Memory B cell (primary cell): ENCODE results near the gene SPON1.
"Not testable (repeated sequence)": the region's sequence is repeated elsewhere in the genome, so short reads cannot be mapped to it uniquely, and the experiment has no call there.

ENCODE experiments used
- ATAC-seq: fragments of 150-1000 bp; cut with Tn5 transposase; 2 replicates; pipeline ENCODE4 v1.10.0; 2021; ENCODE audit warnings: low read depth, mild to moderate bottlenecking, moderate library complexity
- DNase-seq, 2 donors: peaks; one replicate each; pipeline ENCODE4 v3.0.0; 2022; ENCODE audit warnings: low spot score in 2 of 2
- H3K27ac Mint-ChIP-seq: one replicate; pipeline ENCODE4 v1.8.0; 2022; ENCODE audit warnings: mild to moderate bottlenecking, moderate library complexity, mixed read lengths
- H3K27me3 Mint-ChIP-seq: one replicate; pipeline ENCODE4 v1.8.0; 2022; ENCODE audit warnings: mixed read lengths
- H3K36me3 Mint-ChIP-seq: one replicate; pipeline ENCODE4 v1.8.0; 2022; ENCODE audit warnings: mild to moderate bottlenecking, mixed read lengths
- H3K4me1 Mint-ChIP-seq: one replicate; pipeline ENCODE4 v1.8.0; 2022; ENCODE audit warnings: mixed read lengths
- H3K4me3 Mint-ChIP-seq: one replicate; pipeline ENCODE4 v1.8.0; 2022; ENCODE audit warnings: mild to moderate bottlenecking, moderate library complexity, mixed read lengths
- H3K9me3 Mint-ChIP-seq: one replicate; pipeline ENCODE4 v1.8.0; 2022; ENCODE audit warnings: mixed read lengths

Gene SPON1

DNA sequence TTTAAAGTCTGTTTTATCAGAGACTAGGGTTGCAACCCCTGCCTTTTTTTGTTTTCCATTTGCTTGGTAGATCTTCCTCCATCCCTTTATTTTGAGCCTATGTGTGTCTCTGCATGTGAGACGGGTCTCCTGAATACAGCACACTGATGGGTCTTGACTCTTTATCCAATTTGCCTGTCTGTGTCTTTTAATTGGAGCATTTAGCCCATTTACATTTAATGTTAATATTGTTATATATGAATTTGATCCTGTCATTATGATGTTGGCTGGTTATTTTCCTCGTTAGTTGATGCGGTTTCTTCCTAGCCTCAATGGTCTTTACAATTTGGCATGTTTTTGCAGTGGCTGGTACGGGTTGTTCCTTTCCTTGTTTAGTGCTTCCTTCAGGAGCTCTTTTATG is 25.4 kb upstream of the SPON1 start:
- H3K4me3 Mint-ChIP-seq, DNase-seq, ATAC-seq, H3K36me3 Mint-ChIP-seq, H3K27me3 Mint-ChIP-seq, H3K9me3 Mint-ChIP-seq, H3K27ac Mint-ChIP-seq: not testable (repeated sequence)
- H3K4me1 Mint-ChIP-seq = peaks cover 12% of the 10 kb centered on the region

DNA sequence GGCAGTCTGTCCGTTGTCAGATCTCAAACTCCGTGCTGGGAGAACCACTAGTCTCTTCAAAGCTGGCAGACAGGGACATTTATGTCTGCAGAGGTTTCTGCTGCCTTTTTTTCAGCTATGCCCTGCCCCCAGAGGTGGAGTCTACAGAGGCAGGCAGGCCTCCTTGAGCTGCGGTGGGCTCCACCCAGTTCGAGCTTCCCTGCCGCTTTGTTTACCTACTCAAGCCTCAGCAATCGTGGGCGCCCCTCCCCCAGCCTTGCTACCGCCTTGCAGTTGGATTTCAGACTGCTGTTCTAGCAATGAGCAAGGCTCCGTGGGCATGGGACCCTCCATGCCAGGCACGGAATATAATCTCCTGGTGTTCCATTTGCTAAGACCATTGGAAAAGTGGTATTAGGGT is 23.7 kb upstream of the SPON1 start:
- DNase-seq, H3K9me3 Mint-ChIP-seq, H3K4me3 Mint-ChIP-seq, H3K27ac Mint-ChIP-seq, ATAC-seq, H3K27me3 Mint-ChIP-seq, H3K36me3 Mint-ChIP-seq: not testable (repeated sequence)
- H3K4me1 Mint-ChIP-seq = peaks cover 12% of the 10 kb centered on the region

DNA sequence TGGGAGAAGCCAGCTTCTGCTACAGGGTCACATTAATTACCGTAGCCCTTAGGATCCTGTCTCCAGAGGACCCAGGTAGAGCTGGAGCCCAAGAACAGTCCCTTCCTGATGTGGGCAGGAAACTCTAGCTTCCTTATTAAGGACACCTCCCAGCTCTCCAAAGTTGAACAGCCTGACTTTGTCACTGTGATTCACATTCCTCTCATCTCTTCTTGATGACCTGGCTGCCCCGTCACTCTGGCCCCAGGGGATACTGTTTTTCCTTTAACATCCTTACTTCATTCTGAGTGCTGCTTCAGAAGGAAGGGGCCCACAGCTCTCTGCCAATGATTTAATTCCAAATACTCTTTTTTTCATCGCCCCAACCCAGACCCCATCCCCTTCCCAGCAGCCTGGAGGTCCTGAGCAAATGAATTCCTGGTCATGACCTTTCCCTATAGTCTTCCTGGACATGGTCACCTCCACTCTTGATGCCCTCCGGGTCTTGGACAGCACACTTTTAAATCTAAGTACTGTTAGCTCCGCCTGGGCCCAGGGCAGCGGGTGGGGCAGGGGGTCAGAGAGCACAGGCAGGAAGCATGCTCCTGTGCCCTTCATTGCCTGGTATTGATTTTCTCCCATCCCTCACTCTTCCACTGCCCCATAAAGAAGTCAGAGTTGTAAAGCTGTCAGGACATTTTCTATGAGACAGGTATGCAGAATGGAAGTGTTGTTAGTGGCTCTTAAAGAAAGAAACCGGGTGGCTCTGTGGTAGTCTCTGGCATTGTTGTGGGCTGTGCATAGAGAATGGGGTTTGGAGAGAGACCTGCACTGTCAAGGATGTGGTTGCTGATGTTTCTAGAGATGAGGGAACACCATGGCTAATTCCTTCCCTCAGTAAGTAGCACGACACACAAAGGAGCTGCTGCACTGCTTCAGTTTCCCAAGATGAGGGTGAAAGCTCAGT is 22.3 kb upstream of the SPON1 start:
- Mint-ChIP-seq H3K27me3 (peaks cover 7% of the 10 kb centered on the region), H3K4me3 (no peak overlapping the region), H3K9me3 (peaks cover 4% of the 10 kb centered on the region), H3K27ac (no peak overlapping the region), H3K4me1 (peaks cover 6% of the 10 kb centered on the region), H3K36me3 (peaks cover 3% of the 10 kb centered on the region)
- no peak for DNase-seq
- ATAC-seq = no peak

DNA sequence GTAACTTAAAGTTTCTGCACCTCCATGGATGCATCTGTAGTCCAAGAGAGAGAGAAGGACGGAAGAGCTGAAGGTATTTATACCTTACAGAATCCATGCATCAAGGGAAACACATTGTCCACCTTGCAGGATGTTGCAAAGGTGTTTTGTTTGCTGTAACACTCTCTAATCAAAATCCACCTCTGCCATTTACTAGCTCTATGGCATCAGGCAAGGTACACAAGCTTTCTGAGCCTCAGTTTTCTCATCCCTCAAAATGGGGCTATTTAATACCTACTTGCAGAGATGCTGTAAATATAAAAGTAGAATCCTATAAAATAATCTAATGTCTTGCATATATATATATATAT is 21.6 kb upstream of the SPON1 start:
- H3K36me3 Mint-ChIP-seq = peaks cover 3% of the 10 kb centered on the region
- no peak overlapping the region for H3K27ac Mint-ChIP-seq
- no peak for ATAC-seq
- peaks cover 3% of the 10 kb centered on the region for H3K4me1 Mint-ChIP-seq
- peaks cover 9% of the 10 kb centered on the region for H3K27me3 Mint-ChIP-seq
- H3K9me3 Mint-ChIP-seq = peaks cover 4% of the 10 kb centered on the region
- no peak for DNase-seq
- no peak overlapping the region for H3K4me3 Mint-ChIP-seq

DNA sequence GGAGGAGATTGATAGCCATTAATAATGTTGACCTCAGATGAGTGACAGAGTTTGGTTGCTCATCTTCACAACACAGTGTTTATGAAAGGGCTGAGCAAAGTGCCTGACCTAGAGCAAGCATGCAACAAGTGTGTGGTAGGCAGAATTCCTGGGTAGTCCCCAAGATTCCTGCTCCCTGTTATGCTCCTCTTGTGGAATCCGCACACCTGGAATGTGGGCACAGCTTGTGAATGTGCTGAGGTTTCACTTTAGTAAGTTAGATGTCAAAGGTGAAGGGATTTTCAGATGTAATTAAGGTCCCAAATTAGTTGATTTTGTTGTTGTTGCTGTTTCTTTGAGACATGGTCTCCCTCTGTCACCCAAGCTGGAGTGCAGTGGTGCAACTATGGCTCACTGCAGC is 20.7 kb upstream of the SPON1 start:
- peaks cover 3% of the 10 kb centered on the region for H3K4me1 Mint-ChIP-seq
- H3K27ac Mint-ChIP-seq = no peak overlapping the region
- H3K9me3 Mint-ChIP-seq = peaks cover 4% of the 10 kb centered on the region
- H3K36me3 Mint-ChIP-seq = peaks cover 2% of the 10 kb centered on the region
- H3K27me3 Mint-ChIP-seq = peaks cover 9% of the 10 kb centered on the region
- no peak for DNase-seq
- H3K4me3 Mint-ChIP-seq = no peak overlapping the region
- no peak for ATAC-seq

DNA sequence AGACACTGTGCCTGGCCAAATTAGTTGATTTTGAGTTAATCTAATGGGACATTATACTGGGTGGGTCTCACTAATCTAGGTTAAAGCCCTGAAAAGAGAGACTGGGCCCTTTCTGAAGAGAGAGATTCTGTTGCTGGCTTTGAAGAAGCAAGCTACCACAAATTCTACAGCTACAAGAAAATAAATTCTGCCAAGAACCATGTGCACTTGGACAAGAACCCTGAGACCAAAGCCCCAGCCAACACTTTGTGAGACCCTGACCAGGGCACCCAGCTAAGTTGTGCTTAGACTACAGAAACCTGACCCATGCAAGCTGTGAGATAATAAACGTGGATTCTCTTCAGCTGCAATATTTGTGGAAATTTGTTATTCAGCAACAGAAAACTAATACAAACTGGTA is 20.1 kb upstream of the SPON1 start:
- Mint-ChIP-seq H3K27ac (no peak overlapping the region), H3K36me3 (peaks cover 2% of the 10 kb centered on the region), H3K4me1 (peaks cover 3% of the 10 kb centered on the region), H3K9me3 (peaks cover 1% of the 10 kb centered on the region), H3K4me3 (no peak overlapping the region), H3K27me3 (peaks cover 11% of the 10 kb centered on the region)
- no peak for ATAC-seq
- DNase-seq = no peak

DNA sequence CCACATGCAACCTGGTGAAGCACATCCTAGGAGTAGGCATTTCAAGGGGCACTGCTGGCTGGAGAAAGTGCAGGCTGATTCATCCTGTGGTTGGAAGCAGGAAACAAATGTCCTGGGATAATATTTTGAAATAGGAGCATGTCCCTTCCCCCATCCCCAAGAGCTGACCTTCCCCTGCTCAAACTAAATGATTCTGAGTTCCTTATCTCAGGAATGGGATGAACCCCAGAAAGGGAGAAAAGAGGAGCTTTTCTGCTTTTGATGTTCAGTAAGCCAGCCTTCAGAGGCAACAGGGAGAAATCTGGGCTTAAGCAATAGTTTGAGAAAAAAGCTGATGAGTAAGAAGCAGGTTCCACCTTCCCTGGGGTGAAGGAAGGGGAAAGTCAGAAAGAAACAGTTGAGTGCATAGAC is 19.5 kb upstream of the SPON1 start:
- Mint-ChIP-seq H3K27ac (no peak overlapping the region), H3K36me3 (no peaks in the 10 kb centered on the region), H3K4me1 (peaks cover 3% of the 10 kb centered on the region), H3K27me3 (peaks cover 10% of the 10 kb centered on the region), H3K9me3 (peaks cover under 1% of the 10 kb centered on the region), H3K4me3 (no peak overlapping the region)
- ATAC-seq (no peak), DNase-seq (no peak)

DNA sequence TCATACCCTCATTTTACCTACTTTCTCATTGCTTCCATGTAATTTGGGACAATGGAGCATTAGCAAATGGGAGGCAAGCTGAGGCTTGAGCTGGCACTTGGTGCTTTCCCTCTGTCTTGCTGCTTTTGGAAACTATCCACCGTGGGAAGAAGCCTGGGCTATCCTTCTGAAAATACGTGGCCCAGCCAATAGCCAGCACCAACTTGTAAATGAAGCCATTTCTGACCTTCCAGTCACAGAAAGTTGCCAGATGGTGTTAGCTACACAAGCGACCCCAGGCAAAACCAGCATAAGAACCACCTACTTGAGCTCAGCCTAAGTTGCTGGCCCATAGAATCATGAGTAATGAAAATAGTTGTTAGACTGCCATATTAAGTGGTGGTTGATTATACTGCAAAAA is 18.5 kb upstream of the SPON1 start:
- Mint-ChIP-seq H3K4me3 (no peak overlapping the region), H3K27me3 (peaks cover 14% of the 10 kb centered on the region), H3K4me1 (peaks cover 3% of the 10 kb centered on the region), H3K36me3 (no peaks in the 10 kb centered on the region), H3K27ac (no peak overlapping the region), H3K9me3 (no peaks in the 10 kb centered on the region)
- no peak for DNase-seq
- ATAC-seq = no peak

DNA sequence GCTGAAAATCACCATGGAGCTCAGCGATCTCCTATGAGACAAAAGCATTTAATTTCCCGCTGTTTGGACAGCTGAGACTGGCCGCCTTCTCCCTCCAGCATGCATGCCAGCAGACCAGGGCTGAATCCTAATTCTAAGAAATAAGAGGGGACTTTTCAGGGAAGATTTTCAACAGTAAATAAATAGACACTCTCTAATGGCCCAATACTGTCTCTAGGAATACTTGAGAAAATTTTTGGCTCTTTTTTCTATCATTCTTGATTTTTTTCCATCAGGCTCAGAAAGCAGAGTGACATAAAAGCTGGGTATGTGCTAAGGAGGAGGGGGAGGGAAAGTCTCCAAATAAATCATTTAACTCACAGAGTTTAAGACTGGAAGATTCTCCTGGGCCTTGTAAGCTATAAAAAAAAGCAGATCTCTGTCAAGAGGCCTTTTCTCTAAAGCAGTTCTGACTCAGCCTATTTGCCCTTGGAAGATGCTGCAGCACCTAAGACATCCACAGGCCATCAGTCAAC is 17.6 kb upstream of the SPON1 start:
- H3K9me3 Mint-ChIP-seq = no peaks in the 10 kb centered on the region
- H3K4me3 Mint-ChIP-seq = no peak overlapping the region
- H3K27me3 Mint-ChIP-seq = peaks cover 14% of the 10 kb centered on the region
- H3K4me1 Mint-ChIP-seq = peaks cover 3% of the 10 kb centered on the region
- H3K27ac Mint-ChIP-seq = no peak overlapping the region
- no peaks in the 10 kb centered on the region for H3K36me3 Mint-ChIP-seq
- no peak for ATAC-seq
- no peak for DNase-seq

DNA sequence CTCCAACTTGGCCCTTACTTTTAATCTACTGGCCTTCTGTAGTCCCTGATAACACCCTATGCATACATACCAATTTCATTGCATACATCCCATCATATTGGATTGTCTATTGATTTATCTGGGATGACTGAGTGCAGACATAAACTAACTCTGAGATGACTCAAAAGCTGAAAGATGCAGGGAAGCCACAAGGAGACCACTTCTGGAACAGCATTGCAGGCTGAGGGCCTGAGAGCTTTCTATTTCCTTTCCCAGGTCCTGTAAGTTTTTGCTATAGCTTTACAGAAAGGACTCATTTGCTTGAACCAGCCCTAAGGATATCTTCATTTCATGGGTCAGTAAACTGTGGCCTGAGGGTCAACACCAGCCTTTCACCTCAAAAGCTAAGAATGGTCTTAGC is 15.1 kb upstream of the SPON1 start:
- H3K27ac Mint-ChIP-seq = no peak overlapping the region
- no peak for ATAC-seq
- H3K4me1 Mint-ChIP-seq = no peaks in the 10 kb centered on the region
- no peaks in the 10 kb centered on the region for H3K36me3 Mint-ChIP-seq
- H3K9me3 Mint-ChIP-seq = no peaks in the 10 kb centered on the region
- H3K27me3 Mint-ChIP-seq = peaks cover 12% of the 10 kb centered on the region
- no peak overlapping the region for H3K4me3 Mint-ChIP-seq
- DNase-seq = no peak

DNA sequence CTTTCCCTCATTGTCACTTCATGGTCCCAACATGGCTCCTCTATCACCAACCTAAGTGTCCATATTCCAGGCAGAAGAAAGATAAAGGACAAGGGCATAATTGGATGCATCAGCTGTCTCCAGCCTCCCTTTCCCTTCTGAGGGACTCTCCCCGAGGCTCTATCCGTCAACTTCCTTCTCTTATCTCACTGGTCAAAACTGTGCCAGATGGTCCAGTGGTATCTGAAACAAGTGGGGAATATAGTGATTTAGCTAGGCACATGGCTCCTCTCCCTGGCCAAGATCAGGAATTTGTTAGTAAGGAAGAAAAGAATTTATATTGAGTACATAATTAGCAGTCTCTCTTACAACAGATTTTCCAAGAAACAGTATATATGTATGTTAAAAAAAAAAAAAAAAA is 12.6 kb upstream of the SPON1 start:
- no peaks in the 10 kb centered on the region for H3K4me1 Mint-ChIP-seq
- no peak overlapping the region for H3K27ac Mint-ChIP-seq
- H3K4me3 Mint-ChIP-seq = no peak overlapping the region
- DNase-seq = no peak
- no peaks in the 10 kb centered on the region for H3K9me3 Mint-ChIP-seq
- H3K27me3 Mint-ChIP-seq = peaks cover 11% of the 10 kb centered on the region
- no peak for ATAC-seq
- no peaks in the 10 kb centered on the region for H3K36me3 Mint-ChIP-seq

DNA sequence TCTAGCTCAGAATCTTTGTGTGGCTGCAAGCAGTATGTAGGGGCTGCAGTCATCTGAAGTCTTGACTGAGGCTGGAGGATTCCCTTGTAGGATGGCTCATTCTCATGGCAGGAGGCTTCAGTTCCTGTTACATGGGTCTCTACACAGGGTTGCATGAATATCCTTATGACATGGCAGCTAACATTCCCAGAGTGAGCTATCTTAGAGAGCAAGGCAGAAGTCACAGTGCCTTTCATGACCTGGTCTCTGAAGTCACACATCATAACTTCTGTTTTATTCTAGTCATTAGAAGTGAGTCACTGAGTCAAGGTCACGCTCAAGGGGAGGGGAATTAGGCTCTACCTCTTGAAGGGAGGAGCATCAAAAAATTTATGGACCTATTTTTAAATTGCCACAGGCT is 10.3 kb upstream of the SPON1 start:
- Mint-ChIP-seq H3K27me3 (peaks cover 8% of the 10 kb centered on the region), H3K4me1 (no peaks in the 10 kb centered on the region), H3K4me3 (no peak overlapping the region), H3K27ac (no peak overlapping the region), H3K36me3 (no peaks in the 10 kb centered on the region), H3K9me3 (no peaks in the 10 kb centered on the region)
- DNase-seq (no peak), ATAC-seq (no peak)

DNA sequence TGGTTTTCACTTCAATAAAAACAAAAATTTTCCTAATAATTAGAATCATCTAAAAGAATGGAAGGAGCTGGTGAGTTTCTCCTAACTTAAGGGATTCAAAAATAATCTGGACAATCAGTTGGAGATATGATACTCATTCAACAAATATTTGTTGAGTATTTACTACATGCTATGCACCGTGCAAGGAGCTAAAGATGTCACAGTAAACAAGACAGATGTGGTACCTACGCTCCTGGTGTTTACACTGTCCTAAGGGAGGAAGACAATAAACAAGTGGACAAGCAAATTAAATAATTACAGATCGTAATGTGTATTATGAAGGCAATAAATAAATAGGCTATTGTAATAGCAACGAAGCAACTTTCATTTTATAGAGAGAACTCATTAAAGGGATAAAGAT is 9.9 kb upstream of the SPON1 start:
- H3K4me1 Mint-ChIP-seq = no peaks in the 10 kb centered on the region
- H3K27ac Mint-ChIP-seq = no peak overlapping the region
- DNase-seq (no peak), ATAC-seq (no peak)
- H3K36me3 Mint-ChIP-seq = no peaks in the 10 kb centered on the region
- no peaks in the 10 kb centered on the region for H3K9me3 Mint-ChIP-seq
- H3K27me3 Mint-ChIP-seq = peaks cover 8% of the 10 kb centered on the region
- no peak overlapping the region for H3K4me3 Mint-ChIP-seq

DNA sequence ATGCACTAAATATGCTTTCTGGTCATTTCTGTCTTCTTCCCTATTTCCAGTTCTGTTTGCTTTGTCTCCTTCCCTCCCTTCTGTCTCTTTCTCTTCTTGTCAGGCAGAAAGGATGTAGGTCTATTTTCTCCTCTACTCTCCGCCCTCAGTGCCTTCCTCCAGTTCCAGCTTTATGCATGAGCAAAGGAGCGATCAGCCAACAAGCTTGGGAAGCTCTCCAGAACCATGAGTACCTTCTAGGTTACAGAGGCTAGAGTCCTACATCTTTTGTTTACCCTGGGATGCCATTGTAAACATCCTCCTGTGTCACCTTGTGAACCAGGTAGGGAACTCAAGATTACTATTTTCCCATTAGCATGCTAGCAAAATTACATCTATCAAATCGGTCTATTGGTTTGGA is 7.9 kb upstream of the SPON1 start:
- DNase-seq (no peak), ATAC-seq (no peak)
- Mint-ChIP-seq H3K36me3 (no peaks in the 10 kb centered on the region), H3K27ac (no peak overlapping the region), H3K4me3 (no peak overlapping the region), H3K9me3 (no peaks in the 10 kb centered on the region), H3K4me1 (no peaks in the 10 kb centered on the region), H3K27me3 (peaks cover 9% of the 10 kb centered on the region)

DNA sequence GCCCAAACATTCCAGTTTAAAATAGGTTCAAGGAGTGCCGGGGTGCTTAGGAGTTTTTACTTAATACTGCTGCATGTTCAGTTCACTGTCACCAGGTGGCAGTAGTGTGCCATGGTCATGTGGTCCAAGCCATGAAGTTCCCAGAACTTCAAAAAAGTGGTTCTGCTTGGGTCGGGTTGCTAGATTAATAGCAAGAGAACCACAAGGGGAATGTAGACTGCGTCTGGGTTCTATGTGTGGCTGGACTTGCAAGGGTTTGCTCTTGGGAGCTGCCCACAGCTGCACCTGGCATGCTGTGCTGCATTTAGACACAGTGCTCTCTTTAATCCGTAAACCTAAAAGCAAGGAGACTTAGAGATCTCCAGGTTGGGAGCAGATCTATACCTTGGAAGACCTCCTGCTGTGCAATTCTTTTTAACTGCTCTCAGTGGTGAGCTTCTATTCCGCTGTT is 6.5 kb upstream of the SPON1 start:
- peak; percentile 44 to 58 for DNase-seq
- H3K27me3 Mint-ChIP-seq = peaks cover 14% of the 10 kb centered on the region
- H3K4me1 Mint-ChIP-seq = no peaks in the 10 kb centered on the region
- no peak overlapping the region for H3K4me3 Mint-ChIP-seq
- peak; percentile 66 for ATAC-seq
- H3K27ac Mint-ChIP-seq = no peak overlapping the region
- H3K36me3 Mint-ChIP-seq = no peaks in the 10 kb centered on the region
- H3K9me3 Mint-ChIP-seq = no peaks in the 10 kb centered on the region
